ENCODE measurements around the gene ATP2B1. TPM values are rescaled to one million over a fixed set of nuclear protein-coding genes. Genes with fewer than 3 reads are reported as not detected.
A peak's percentile ranks its signal among the peaks of the same experiment; 100 is the strongest.

ATP2B1 gene
- polyA plus RNA-seq, 2 of the 4 experiments (the other 2 are of a cell fraction), result 52.7 to 132 TPM

GRCh38 chr12:89673603-89674002 lies 35.0 kb downstream of the ATP2B1 start (continued):
- no peak for TF ChIP-seq HEYL (CRISPR knock-in tag; IDR thresholded peaks at IDR 0.05)
- TF ChIP-seq ATOH8 (CRISPR knock-in tag; IDR thresholded peaks at IDR 0.05; ENCODE audit: low read depth), result no peak
- TF ChIP-seq KDM5A (IDR thresholded peaks at IDR 0.05), result no peak
- TF ChIP-seq MAFK (IDR thresholded peaks at IDR 0.05; ENCODE audit: partially characterized antibody), result no peak
- TF ChIP-seq EHF (CRISPR knock-in tag; IDR thresholded peaks at IDR 0.05), result no peak

- H3K4me1 ChIP-seq, result peaks cover 24% of the 10 kb centered on the region
- 94% methylated on average over 2 of the region's 2 CpGs for WGBS (ENCODE audit: missing lambda C conversion rate)
- FAIRE-seq (no peak), DNase-seq (ENCODE audit: low read depth in 1 of 2, low spot score in 1 of 2) (no peak), ATAC-seq (no peak)
- H3K9me3 ChIP-seq, result no peaks in the 10 kb centered on the region
- H3K4me2 ChIP-seq, result no peak overlapping the region
- H3K27ac ChIP-seq, result no peak overlapping the region
- ChIA-PET POLR2A (no interaction called here), CTCF (interaction anchor here (0.5 to 0.8 kb wide), 2 partner anchors 130 to 1864 kb away, joined by 3 read pairs; no protein-coding TSS in a partner anchor)
- no peak overlapping the region for H3K4me3 ChIP-seq
- TF ChIP-seq FOXS1 (CRISPR knock-in tag; IDR thresholded peaks at IDR 0.05) (no peak), REST (IDR thresholded peaks at IDR 0.05) (no peak), TFCP2L1 (CRISPR knock-in tag; IDR thresholded peaks at IDR 0.05) (no peak), HOXB13 (CRISPR knock-in tag; IDR thresholded peaks at IDR 0.05; ENCODE audit: low read depth) (no peak), EP300 (IDR thresholded peaks at IDR 0.05) (no peak), ZFP36 (IDR thresholded peaks at IDR 0.05; ENCODE audit: borderline replicate concordance, partially characterized antibody) (no peak), TP53 (CRISPR knock-in tag; IDR thresholded peaks at IDR 0.05) (no peak), PBX3 (IDR thresholded peaks at IDR 0.05) (no peak), HDAC2 (IDR thresholded peaks at IDR 0.05) (no peak), RNF2 (IDR thresholded peaks at IDR 0.05; ENCODE audit: borderline replicate concordance, low read depth) (no peak)
Observed at GRCh38 chr12:89672589-89672979, 36.1 kb downstream of the ATP2B1 start.

GRCh38 chr12:89671469-89671868 lies 37.2 kb downstream of the ATP2B1 start:
- 89% methylated on average over 4 of the region's 4 CpGs for WGBS (ENCODE audit: missing lambda C conversion rate)
- H3K27ac ChIP-seq, result no peak overlapping the region
- no peak overlapping the region for H3K4me2 ChIP-seq
- ATAC-seq (peak in 1 of 2 experiments; percentile 14; a peak in 1 of 6 replicates), DNase-seq (ENCODE audit: low read depth in 1 of 2, low spot score in 1 of 2) (no peak), FAIRE-seq (no peak)
- H3K9me3 ChIP-seq, result no peaks in the 10 kb centered on the region
- no peak for TF ChIP-seq CTCF (IDR thresholded peaks at IDR 0.05)
- no peak for TF ChIP-seq PHF8 (IDR thresholded peaks at IDR 0.05; ENCODE audit: borderline replicate concordance, low read depth)
- TF ChIP-seq RNF2 (IDR thresholded peaks at IDR 0.05; ENCODE audit: borderline replicate concordance, low read depth), result no peak
- TF ChIP-seq EP300 (IDR thresholded peaks at IDR 0.05), result no peak
- no peak for TF ChIP-seq HOXA7 (CRISPR knock-in tag; IDR thresholded peaks at IDR 0.05)
- no peak for TF ChIP-seq REST (IDR thresholded peaks at IDR 0.05)
- no peak for TF ChIP-seq GATA3 (IDR thresholded peaks at IDR 0.05; ENCODE audit: borderline replicate concordance)
- no peak for TF ChIP-seq POLR2AphosphoS2 (conservative IDR thresholded peaks at IDR 0.05; ENCODE audit: low read length)
- CTCF ChIA-PET, result no interaction called here
- H3K4me1 ChIP-seq, result peaks cover 19% of the 10 kb centered on the region
- POLR2A ChIA-PET, result interaction anchor here (0.7 kb wide), 1 partner anchor 564 kb away, joined by 3 read pairs; no protein-coding TSS in a partner anchor
- H3K4me3 ChIP-seq, result no peak overlapping the region
